HG03460 (cell line): Measurements from ENCODE around the gene MUC5B.
"Not testable (repeated sequence)": the region's sequence is repeated elsewhere in the genome, so short reads cannot be mapped to it uniquely, and the experiment has no call there.

Experiments
- ATAC-seq: cut with Tn5 transposase; IDR thresholded peaks from one replicate; pipeline ENCODE4 v1.9.1; 2021; ENCODE audit not compliant: unreplicated experiment

MUC5B gene

GRCh38 chr11:1244557-1244956, 21.7 kb downstream of the MUC5B start:
- ATAC-seq = not testable (repeated sequence)

GRCh38 chr11:1245717-1246116, 22.9 kb downstream of the MUC5B start:
- not testable (repeated sequence) for ATAC-seq

- ATAC-seq = not testable (repeated sequence)
These were observed 23.4 kb downstream of the MUC5B start for GRCh38 chr11:1246301-1246700.

- ATAC-seq = not testable (repeated sequence)
These were observed 24.2 kb downstream of the MUC5B start for GRCh38 chr11:1247026-1247425.

GRCh38 chr11:1248951-1249350, 26.1 kb downstream of the MUC5B start:
- not testable (repeated sequence) for ATAC-seq

GRCh38 chr11:1250411-1250810, 27.5 kb downstream of the MUC5B start:
- not testable (repeated sequence) for ATAC-seq

GRCh38 chr11:1251236-1251770, 28.4 kb downstream of the MUC5B start:
- ATAC-seq = no peak

GRCh38 chr11:1252371-1253102, 29.7 kb downstream of the MUC5B start:
- no peak for ATAC-seq

GRCh38 chr11:1253103-1253485, 30.2 kb downstream of the MUC5B start:
- no peak for ATAC-seq

- no peak for ATAC-seq
These were observed 31.3 kb downstream of the MUC5B start for GRCh38 chr11:1254086-1254648.

- ATAC-seq = no peak
These were observed 31.9 kb downstream of the MUC5B start for GRCh38 chr11:1254733-1255132.

GRCh38 chr11:1255151-1255550, 32.3 kb downstream of the MUC5B start:
- ATAC-seq = no peak

GRCh38 chr11:1256257-1257045, 33.6 kb downstream of the MUC5B start:
- ATAC-seq = no peak

GRCh38 chr11:1257366-1257765, 34.5 kb downstream of the MUC5B start:
- ATAC-seq = no peak

- no peak for ATAC-seq
These were observed 35.0 kb downstream of the MUC5B start for GRCh38 chr11:1257916-1258315.

- no peak for ATAC-seq
These were observed 35.7 kb downstream of the MUC5B start for GRCh38 chr11:1258401-1259075.

GRCh38 chr11:1259076-1259461, 36.2 kb downstream of the MUC5B start:
- ATAC-seq = no peak

- no peak for ATAC-seq
These were observed 36.7 kb downstream of the MUC5B start for GRCh38 chr11:1259561-1259960.

GRCh38 chr11:1260023-1260501, 37.2 kb downstream of the MUC5B start:
- ATAC-seq = no peak

- ATAC-seq = no peak
These were observed 37.8 kb downstream of the MUC5B start for GRCh38 chr11:1260620-1261019.
